NAMALWA (cell line): ENCODE measurements around the gene PIH1D1.
"Not testable (repeated sequence)": the region's sequence is repeated elsewhere in the genome, so short reads cannot be mapped to it uniquely, and the experiment has no call there.

Experiments
- DNase-seq: peaks from one replicate; pipeline ENCODE4 v3.0.0-alpha.2; 2015; ENCODE audit warnings: low spot score

The PIH1D1 gene

GRCh38 chr19:49481020-49481683 is 29.5 kb upstream of the PIH1D1 start:
- DNase-seq: no peak

GRCh38 chr19:49479975-49480628 is 28.5 kb upstream of the PIH1D1 start:
- DNase-seq: no peak

- DNase-seq: peak; percentile 81
These were observed 24.6 kb upstream of the PIH1D1 start for GRCh38 chr19:49475995-49476880.

- no peak for DNase-seq
These were observed 23.7 kb upstream of the PIH1D1 start for GRCh38 chr19:49475191-49475917.

- DNase-seq: no peak
These were observed 22.9 kb upstream of the PIH1D1 start for GRCh38 chr19:49474542-49474924.

GRCh38 chr19:49473868-49474541 is 22.4 kb upstream of the PIH1D1 start, which contains the start of gene FLT3LG:
Gene FLT3LG (plus strand): TSS chr19:49474215. CDS start chr19:49474640, 425 bp downstream.
- DNase-seq: peak; percentile 93

- DNase-seq: not testable (repeated sequence)
These were observed 21.9 kb upstream of the PIH1D1 start for GRCh38 chr19:49473501-49473867.

GRCh38 chr19:49472936-49473335 is 21.3 kb upstream of the PIH1D1 start:
- no peak for DNase-seq

- no peak for DNase-seq
These were observed 19.0 kb upstream of the PIH1D1 start for GRCh38 chr19:49470615-49470978.

GRCh38 chr19:49469828-49470614 is 18.4 kb upstream of the PIH1D1 start:
- DNase-seq: peak; percentile 71

- DNase-seq: peak; percentile 94
These were observed 17.3 kb upstream of the PIH1D1 start for GRCh38 chr19:49468746-49469447.

GRCh38 chr19:49468199-49468598 is 16.6 kb upstream of the PIH1D1 start:
- DNase-seq: no peak

GRCh38 chr19:49465371-49465770 is 13.8 kb upstream of the PIH1D1 start:
- no peak for DNase-seq

- DNase-seq: no peak
These were observed 12.5 kb upstream of the PIH1D1 start for GRCh38 chr19:49463960-49464740.

GRCh38 chr19:49462492-49462891 is 10.9 kb upstream of the PIH1D1 start:
- no peak for DNase-seq

GRCh38 chr19:49461656-49462055 is 10.0 kb upstream of the PIH1D1 start:
- no peak for DNase-seq

- not testable (repeated sequence) for DNase-seq
These were observed 9.5 kb upstream of the PIH1D1 start for GRCh38 chr19:49461130-49461529.

GRCh38 chr19:49459388-49459787 is 7.8 kb upstream of the PIH1D1 start:
- no peak for DNase-seq

- no peak for DNase-seq
These were observed 6.9 kb upstream of the PIH1D1 start for GRCh38 chr19:49458567-49458903.
